Activated CD8-positive, alpha-beta memory T cell treated with anti-CD3 and anti-CD28 coated beads, Interleukin-2, amount 50 U/mL, for 24 hours (primary cell): ENCODE results near the gene RCSD1.
"Not testable (repeated sequence)": the region's sequence is repeated elsewhere in the genome, so short reads cannot be mapped to it uniquely, and the experiment has no call there.

Experiments used
- DNase-seq: peaks from one replicate; pipeline ENCODE4 v3.0.0-alpha.2; 2020; ENCODE audit errors: extremely low read depth

The RCSD1 gene

GRCh38 chr1:167742392-167743057 is 112.5 kb downstream of the RCSD1 start:
- not testable (repeated sequence) for DNase-seq

- no peak for DNase-seq
Observed at GRCh38 chr1:167744901-167745300, 114.9 kb downstream of the RCSD1 start.

- no peak for DNase-seq
Observed at GRCh38 chr1:167746013-167746672, 116.1 kb downstream of the RCSD1 start.

GRCh38 chr1:167746988-167747655 is 117.1 kb downstream of the RCSD1 start:
- no peak for DNase-seq

GRCh38 chr1:167747988-167748387 is 118.0 kb downstream of the RCSD1 start:
- DNase-seq = no peak

GRCh38 chr1:167748906-167749305 is 118.9 kb downstream of the RCSD1 start:
- no peak for DNase-seq

GRCh38 chr1:167749741-167750140 is 119.7 kb downstream of the RCSD1 start:
- DNase-seq = no peak

GRCh38 chr1:167750641-167751040 is 120.6 kb downstream of the RCSD1 start:
- no peak for DNase-seq

- DNase-seq = no peak
Observed at GRCh38 chr1:167751676-167752075, 121.6 kb downstream of the RCSD1 start.

- no peak for DNase-seq
Observed at GRCh38 chr1:167752219-167752985, 122.4 kb downstream of the RCSD1 start.

GRCh38 chr1:167755654-167756053 is 125.6 kb downstream of the RCSD1 start:
- no peak for DNase-seq
